Bronchial epithelial cell (primary cell): ENCODE results near the gene RBMS1. TPM values are rescaled to one million over a fixed set of nuclear protein-coding genes. Genes with fewer than 3 reads are reported as not detected.

Source experiments
- DNase-seq: peaks from one replicate; pipeline ENCODE4 v3.0.0-alpha.2; 2010; ENCODE audit warnings: low read depth
- FAIRE-seq: peaks from 2 replicates; lab custom pipeline; 2011; peaks lifted over from hg19 to GRCh38; lab: Jason Lieb, UNC
- H3K27me3 ChIP-seq: 2 replicates; pipeline ENCODE4 v1.5.1; 2011; ENCODE audit warnings: low read length; ENCODE audit not compliant: control insufficient read depth, insufficient read depth
- H3K36me3 ChIP-seq: 2 replicates; pipeline ENCODE4 v1.5.1; 2011; ENCODE audit warnings: low read length; ENCODE audit not compliant: control insufficient read depth, insufficient read depth
- H3K4me3 ChIP-seq: 2 replicates; pipeline ENCODE4 v1.5.1; 2011; ENCODE audit warnings: mild to moderate bottlenecking, low read depth, low read length, control low read depth
- CTCF ChIP-seq: IDR thresholded peaks from 2 replicates; pipeline ENCODE4 v1.5.1; 2011; ENCODE audit warnings: mild to moderate bottlenecking, moderate library complexity, low read length, control low read depth, inconsistent platforms; ENCODE audit not compliant: insufficient read depth, severe bottlenecking
- total RNA-seq: library from RNA; depleted of rRNA; stranded (reverse); fragments of >200 nt; gene quantifications from 2 replicates; pipeline ENCODE4 v1.2.1, GENCODE V29; 2014

The RBMS1 gene
- total RNA-seq, 1 donor from 2014 or later, result 30.0 TPM

GRCh38 chr2:160534249-160534648, 40.6 kb upstream of the RBMS1 start:
- Histone ChIP-seq H3K27me3 (no peaks in the 10 kb centered on the region), H3K4me3 (no peak overlapping the region), H3K36me3 (no peaks in the 10 kb centered on the region)
- DNase-seq (no peak), FAIRE-seq (no peak)
- no peak for TF ChIP-seq CTCF

GRCh38 chr2:160533482-160533881, 39.9 kb upstream of the RBMS1 start:
- H3K36me3 ChIP-seq, result no peaks in the 10 kb centered on the region
- DNase-seq (no peak), FAIRE-seq (no peak)
- H3K4me3 ChIP-seq, result no peak overlapping the region
- TF ChIP-seq CTCF, result no peak
- no peaks in the 10 kb centered on the region for H3K27me3 ChIP-seq

- Histone ChIP-seq H3K4me3 (no peak overlapping the region), H3K36me3 (no peaks in the 10 kb centered on the region), H3K27me3 (no peaks in the 10 kb centered on the region)
- no peak for FAIRE-seq
- DNase-seq, result no peak
- TF ChIP-seq CTCF, result no peak
Measured at GRCh38 chr2:160532388-160532787, 38.8 kb upstream of the RBMS1 start.

GRCh38 chr2:160522951-160523710, 29.5 kb upstream of the RBMS1 start:
- TF ChIP-seq CTCF, result no peak
- DNase-seq, result peak; percentile 5
- Histone ChIP-seq H3K36me3 (no peaks in the 10 kb centered on the region), H3K4me3 (no peak overlapping the region), H3K27me3 (no peaks in the 10 kb centered on the region)
- FAIRE-seq, result no peak

GRCh38 chr2:160517731-160518130, 24.1 kb upstream of the RBMS1 start:
- no peaks in the 10 kb centered on the region for H3K36me3 ChIP-seq
- FAIRE-seq (no peak), DNase-seq (no peak)
- H3K27me3 ChIP-seq, result no peaks in the 10 kb centered on the region
- TF ChIP-seq CTCF, result no peak
- H3K4me3 ChIP-seq, result no peak overlapping the region
